H1 (cell line): Measurements from ENCODE around the gene PCDHGA1. TPM values are rescaled to one million over a fixed set of nuclear protein-coding genes. Genes with fewer than 3 reads are reported as not detected.

Source experiments
- BRCA1 ChIP-seq: IDR thresholded peaks from 2 replicates; pipeline ENCODE4 v1.6.1; 2012; ENCODE audit warnings: low read depth, low read length, improper control_type of control experiment
- CTBP2 ChIP-seq: IDR thresholded peaks from 2 replicates; pipeline ENCODE4 v1.7.0; 2011; ENCODE audit warnings: borderline replicate concordance, mild to moderate bottlenecking, moderate library complexity, mixed read lengths, low read length; ENCODE audit not compliant: insufficient read depth, insufficient read length
- RNF2 ChIP-seq: fragments of 200-900, 300-1000 bp; sonication (generic); IDR thresholded peaks from 2 replicates; pipeline ENCODE4 v1.7.1; 2016; ENCODE audit warnings: borderline replicate concordance, low read depth, mild to moderate bottlenecking, antibody characterized with exemption, low read length; ENCODE audit not compliant: poor library complexity, severe bottlenecking; ENCODE audit errors: missing control alignments
- RXRA ChIP-seq: IDR thresholded peaks from 2 replicates; pipeline ENCODE4 v1.6.1; 2011; ENCODE audit warnings: low read depth, mild to moderate bottlenecking, low read length, moderate library complexity; ENCODE audit not compliant: insufficient read depth
- SIRT6 ChIP-seq: IDR thresholded peaks from one replicate; pipeline ENCODE4 v1.7.1; 2012; ENCODE audit warnings: low read length, inconsistent platforms
- polyA plus RNA-seq, 7 experiments: library from polyadenylated mRNA; depleted of rRNA in 3 of 7; stranded (reverse) in 5 of 7; unstranded in 2 of 7; fragments of >200 nt in 5 of 7; fragments of 200-250 nt in 2 of 7; gene quantifications; 1 replicate in 5 of 7; 2 replicates in 1 of 7; 4 replicates in 1 of 7; pipeline versions ENCODE4 v1.2.1 to v1.2.3, GENCODE V29; 2011 to 2013; ENCODE audit warnings: missing spikeins in 2 of 7, mixed read lengths in 2 of 7
- total RNA-seq: library from RNA; stranded (reverse); fragmentation: NEBNext Ultra II Directional; extraction: Animal tissue kit (Norgen Biotek cat#: 25700); gene quantifications from 2 replicates; pipeline ENCODE4 v1.2.1, GENCODE V29; 2021
- TF ChIP-seq, protein P1 (sequence below): IDR thresholded peaks from 2 replicates; pipeline ENCODE4 v1.6.1; 2012; ENCODE audit warnings: inconsistent platforms

The PCDHGA1 gene
- total and polyA plus RNA-seq, 2 of the 8 experiments (the other 6 are each of a cell fraction or from before 2014, with no cell fraction given): 0.57 to 0.89 TPM

DNA sequence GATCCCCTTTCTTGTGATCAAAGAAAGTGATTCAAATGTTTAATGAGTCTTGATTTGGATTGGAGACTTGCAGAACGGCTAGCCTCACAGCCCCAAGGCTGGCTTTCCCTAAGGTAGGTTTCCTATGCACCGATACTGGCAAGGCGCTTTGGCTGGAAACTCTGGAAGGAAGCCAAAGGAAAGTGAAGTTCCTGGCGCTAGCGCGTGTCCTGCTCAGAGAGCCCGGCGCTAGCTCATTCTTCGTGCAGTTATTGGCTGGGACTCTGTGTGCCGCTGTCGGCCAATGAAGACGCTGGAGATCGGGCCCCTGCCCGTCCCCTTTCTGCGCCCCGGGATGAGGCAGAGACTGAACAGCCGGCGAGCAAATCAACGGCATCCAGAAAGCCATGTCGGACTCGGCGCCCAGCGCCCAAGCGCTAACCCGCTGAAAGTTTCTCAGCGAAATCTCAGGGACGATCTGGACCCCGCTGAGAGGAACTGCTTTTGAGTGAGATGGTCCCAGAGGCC lies 145.4 kb downstream of the PCDHGA1 start, which contains the start of gene PCDHGC3 (continued):
- TF ChIP-seq, protein P1, sequence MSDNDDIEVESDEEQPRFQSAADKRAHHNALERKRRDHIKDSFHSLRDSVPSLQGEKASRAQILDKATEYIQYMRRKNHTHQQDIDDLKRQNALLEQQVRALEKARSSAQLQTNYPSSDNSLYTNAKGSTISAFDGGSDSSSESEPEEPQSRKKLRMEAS: peak; percentile 89
- no peak for TF ChIP-seq CTBP2
- TF ChIP-seq RXRA: no peak
- no peak for TF ChIP-seq SIRT6
- TF ChIP-seq RNF2: no peak
- TF ChIP-seq BRCA1: no peak
- TF ChIP-seq, all 59 proteins: peak for 7
